HL-60/S4 treated with phorbol 12-myristate 13-acetate at 8.2 ng/mL for 4 days and 3 days (cell line): ENCODE measurements around the gene ARSD.
"Not testable (repeated sequence)": the region's sequence is repeated elsewhere in the genome, so short reads cannot be mapped to it uniquely, and the experiment has no call there.

Experiments used
- in situ Hi-C: fragments of 300-500 bp; cut with MboI; formaldehyde crosslinking; loops from 2 replicates; pipeline ENCODE4 v1.15.0; 2022; ENCODE audit warnings: low sequenced_read_pairs

ARSD gene

GRCh38 chrX:2928583-2929434 lies at the start of gene ARSD:
Gene ARSD, minus strand, starts transcription at chrX:2929339. Its CDS starts 64 bp downstream, at chrX:2929275.
- in situ Hi-C loops, result no loop called here

DNA sequence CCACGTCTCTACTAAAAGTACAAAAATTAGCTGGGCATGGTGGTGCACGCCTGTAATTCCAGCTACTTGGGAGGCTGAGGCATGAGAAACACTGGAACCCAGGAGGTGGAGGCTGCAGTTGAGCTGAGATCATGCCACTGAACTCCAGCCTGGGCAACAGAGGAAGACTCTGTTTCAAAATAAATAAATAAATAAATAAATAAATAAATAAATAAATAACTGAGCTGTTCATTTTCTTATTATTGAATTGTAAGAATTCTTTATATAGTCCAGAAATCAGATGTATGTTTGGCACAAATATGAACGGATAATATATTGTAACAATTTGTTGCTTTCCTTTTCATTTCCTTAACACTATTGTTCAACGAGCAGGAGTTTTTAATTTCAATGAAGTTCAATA lies 49.5 kb upstream of the ARSD start:
- in situ Hi-C loops, result not testable (repeated sequence)

DNA sequence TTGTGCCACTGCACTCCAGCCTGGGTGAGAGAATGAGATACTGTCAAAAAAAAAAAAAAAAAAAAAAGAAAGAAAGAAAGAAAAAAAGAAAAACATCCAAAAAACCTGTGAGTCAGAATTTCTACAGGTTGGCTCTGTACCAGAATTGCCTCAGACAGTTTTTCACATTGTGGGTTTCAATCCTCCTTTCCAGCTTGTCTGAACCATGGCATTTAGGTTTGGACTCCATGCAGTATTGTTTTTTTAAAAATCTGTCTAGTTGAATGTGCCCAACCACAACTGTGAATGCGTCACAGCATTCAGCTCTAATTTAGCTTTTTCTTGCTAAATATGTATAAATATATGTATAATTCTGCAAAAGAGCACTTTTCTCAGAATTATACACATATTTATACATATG lies 45.8 kb upstream of the ARSD start:
- in situ Hi-C loops, result no loop called here

GRCh38 chrX:2972391-2972790 lies 43.3 kb upstream of the ARSD start:
- in situ Hi-C loops, result no loop called here

GRCh38 chrX:2969021-2969420 lies 39.9 kb upstream of the ARSD start:
- in situ Hi-C loops, result no loop called here

DNA sequence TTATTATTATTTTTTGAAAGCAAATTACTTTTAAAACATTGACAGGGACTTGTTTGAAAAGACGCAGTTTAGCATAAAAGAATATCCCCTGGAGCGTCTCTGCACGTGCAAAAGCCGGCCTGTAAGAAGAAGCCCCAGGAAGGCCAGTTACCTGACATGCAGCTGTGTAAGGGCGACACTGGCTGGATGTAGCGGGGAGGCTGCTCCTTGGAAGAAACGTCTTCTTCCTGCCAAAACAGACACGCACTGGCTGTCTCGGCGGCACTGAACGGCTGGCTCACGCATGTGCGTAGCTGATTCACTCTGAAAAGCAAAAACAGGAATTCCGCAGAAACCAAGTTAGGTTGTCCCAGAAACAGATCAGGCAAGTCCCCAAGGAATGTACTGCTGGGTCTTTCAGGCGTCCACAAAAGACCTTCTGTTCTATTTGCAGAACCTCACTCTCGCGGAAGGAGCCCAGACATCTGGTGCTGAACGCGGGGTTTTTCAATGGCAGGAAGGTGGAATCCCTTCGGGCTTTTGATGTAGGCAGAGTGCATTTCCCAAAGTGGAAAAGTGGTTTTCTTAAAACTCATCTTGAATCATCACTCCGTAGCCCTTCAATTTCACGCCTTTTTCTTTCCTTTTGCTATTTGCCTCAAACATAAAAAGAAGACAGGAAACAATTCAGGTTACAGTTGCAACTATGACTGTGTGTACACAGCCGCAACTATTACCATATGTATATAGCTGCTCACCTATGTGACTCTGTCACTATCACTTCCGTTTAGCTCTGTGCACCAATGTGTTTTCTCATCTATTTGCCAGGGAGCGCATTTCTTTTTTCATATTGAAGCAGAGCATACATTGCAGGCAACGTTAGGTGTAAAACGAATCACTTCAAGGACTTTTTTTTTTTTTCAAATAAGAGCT lies 39.1 kb upstream of the ARSD start:
- in situ Hi-C loops, result no loop called here

DNA sequence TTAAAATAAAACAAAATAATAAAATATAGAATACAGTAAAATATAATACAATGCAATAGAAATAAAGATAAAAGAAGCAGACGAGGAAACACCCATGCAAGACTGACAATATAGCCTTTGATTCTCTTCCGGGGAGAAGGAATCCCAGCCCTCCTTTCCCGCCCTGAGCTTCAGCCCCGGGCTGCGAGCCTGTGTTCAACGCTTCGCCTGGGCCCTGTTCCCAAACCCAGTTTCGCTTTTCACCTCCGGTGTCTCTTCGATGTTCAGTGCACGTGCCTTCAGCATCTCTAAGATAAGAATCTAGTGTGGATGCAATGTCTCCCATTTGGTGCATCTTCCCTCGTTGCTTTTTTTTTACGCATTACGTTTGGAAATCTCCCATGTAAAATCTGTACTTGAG lies 38.4 kb upstream of the ARSD start:
- in situ Hi-C loops, result no loop called here

- in situ Hi-C loops, result no loop called here
Measured at GRCh38 chrX:2967012-2967411, 37.9 kb upstream of the ARSD start.

GRCh38 chrX:2965965-2966364 lies 36.8 kb upstream of the ARSD start:
- in situ Hi-C loops, result no loop called here

- in situ Hi-C loops, result not testable (repeated sequence)
Measured at GRCh38 chrX:2963992-2964794, 35.1 kb upstream of the ARSD start.

GRCh38 chrX:2963449-2963848 lies 34.3 kb upstream of the ARSD start:
- in situ Hi-C loops, result not testable (repeated sequence)

DNA sequence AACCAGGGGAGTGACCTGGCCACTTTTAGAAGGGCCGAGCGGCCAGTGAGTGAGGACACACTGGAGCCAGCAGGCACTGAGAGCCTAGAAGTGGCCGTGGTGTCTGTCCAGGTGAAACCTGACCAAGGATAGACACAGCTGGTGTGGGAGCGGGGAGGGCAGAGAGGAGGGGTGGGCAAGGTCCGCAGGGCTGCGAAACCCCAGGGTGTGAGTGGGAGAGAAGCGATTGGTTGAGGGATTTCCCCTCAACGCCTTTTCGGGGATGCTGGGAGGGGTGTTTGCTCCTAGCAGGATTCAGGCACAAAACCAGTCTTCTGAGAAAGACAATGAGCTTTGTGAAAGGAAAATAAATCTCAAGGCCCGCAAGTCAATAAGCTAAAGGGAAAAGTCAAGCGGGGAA lies 33.2 kb upstream of the ARSD start:
- in situ Hi-C loops, result no loop called here

- in situ Hi-C loops, result no loop called here
Measured at GRCh38 chrX:2960861-2961515, 31.8 kb upstream of the ARSD start.

DNA sequence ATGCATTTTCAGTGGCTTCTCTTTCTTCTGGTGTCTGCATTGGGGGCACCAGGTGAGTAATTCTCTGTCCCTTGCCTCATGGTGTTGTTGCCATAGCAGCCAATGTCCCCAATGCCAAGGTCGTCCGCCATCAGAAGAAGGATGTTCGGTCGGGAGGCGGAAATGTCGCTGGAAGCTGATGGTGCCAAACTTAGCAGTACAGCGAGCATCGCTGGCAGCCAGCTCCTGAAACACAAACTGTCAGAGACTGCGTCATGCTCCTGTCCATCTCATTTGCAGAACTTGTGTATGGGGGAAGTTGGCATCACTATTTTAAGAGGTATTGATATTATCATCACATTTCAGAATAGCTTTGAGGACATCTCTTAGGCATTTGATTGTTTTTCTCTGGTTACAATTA lies 29.1 kb upstream of the ARSD start:
- in situ Hi-C loops, result no loop called here

- in situ Hi-C loops, result no loop called here
Measured at GRCh38 chrX:2955838-2956237, 26.7 kb upstream of the ARSD start.

GRCh38 chrX:2955281-2955680 lies 26.1 kb upstream of the ARSD start:
- in situ Hi-C loops, result no loop called here

- in situ Hi-C loops, result no loop called here
Measured at GRCh38 chrX:2954541-2954940, 25.4 kb upstream of the ARSD start.

DNA sequence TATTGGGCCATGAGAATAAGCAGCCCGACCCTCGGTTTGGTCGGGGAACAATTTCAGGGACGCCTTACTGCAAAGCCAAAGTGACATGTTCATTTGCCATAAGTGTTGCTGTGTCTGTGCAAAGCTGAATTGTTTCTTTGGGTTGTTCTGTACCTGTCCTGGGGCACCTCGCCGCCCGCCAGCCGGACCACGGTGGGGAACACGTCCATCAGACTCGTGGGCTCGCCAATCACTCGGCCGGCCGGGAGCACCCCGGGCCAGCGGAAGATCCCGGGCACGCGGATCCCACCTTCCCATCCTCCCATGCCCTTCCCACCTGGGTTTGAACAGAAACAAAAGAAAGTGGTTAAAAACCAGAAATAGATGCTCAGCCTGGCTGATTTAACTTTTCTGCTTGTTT lies 8.8 kb upstream of the ARSD start:
- in situ Hi-C loops, result not testable (repeated sequence)

DNA sequence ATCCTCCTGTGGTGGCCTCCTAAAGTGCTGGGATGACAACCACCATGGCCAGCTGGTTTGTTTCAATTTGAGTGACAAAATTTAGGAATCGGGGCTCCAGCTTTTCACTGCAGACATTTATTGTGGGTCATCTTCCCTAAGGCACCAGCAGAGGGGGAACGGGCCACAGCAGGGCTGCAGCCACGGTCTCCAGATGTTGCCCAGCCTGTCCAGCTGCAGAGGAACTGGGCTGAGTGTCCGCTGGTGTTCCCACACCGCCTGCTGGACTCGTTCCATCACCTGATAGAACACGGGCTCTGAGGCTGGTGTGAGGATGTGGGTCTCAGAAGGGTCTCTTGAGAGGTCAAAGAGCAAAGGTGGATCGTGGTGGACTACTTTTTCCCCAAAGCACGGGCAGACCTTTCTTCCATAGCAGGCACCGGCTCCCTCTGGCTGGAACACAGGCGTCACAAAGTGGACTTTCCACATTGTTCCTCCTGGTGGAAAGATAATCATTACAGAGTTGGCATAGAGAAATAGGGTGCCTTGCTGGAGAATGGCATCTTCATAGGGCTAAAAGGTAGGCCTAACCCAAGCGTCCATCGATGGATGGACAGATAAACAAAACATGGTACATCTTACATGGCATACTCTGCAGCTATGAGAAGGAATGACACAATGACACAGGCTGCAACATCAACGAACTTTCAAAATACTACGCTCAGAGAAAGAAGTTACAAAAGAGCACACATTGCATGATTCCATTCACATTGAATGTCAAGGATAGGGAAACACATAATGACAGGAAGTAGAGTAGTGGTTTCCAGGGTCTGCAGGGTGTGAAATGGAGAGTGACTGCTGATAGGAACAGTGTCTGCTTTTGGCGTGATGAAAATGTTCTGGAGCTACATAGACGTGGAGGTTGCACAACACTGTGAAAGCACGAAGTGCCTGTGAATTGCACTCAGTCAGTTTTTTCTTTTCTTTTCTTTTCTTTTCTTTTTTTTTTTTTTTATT lies 5.9 kb upstream of the ARSD start:
- in situ Hi-C loops, result no loop called here
